WTC11 (cell line): ENCODE data around the gene BTF3.

ENCODE experiments used
- TF ChIP-seq, protein P1 (sequence below): fragments of 200-600 bp; IDR thresholded peaks from 2 replicates; pipeline ENCODE4 v1.8.0; 2022; ENCODE audit warnings: antibody characterized with exemption
- TF ChIP-seq, protein P2 (sequence below): sonication (generic); formaldehyde crosslinking; IDR thresholded peaks from 2 replicates; pipeline ENCODE4 v1.8.1; 2022; ENCODE audit warnings: missing genetic modification reagents, borderline replicate concordance

DNA sequence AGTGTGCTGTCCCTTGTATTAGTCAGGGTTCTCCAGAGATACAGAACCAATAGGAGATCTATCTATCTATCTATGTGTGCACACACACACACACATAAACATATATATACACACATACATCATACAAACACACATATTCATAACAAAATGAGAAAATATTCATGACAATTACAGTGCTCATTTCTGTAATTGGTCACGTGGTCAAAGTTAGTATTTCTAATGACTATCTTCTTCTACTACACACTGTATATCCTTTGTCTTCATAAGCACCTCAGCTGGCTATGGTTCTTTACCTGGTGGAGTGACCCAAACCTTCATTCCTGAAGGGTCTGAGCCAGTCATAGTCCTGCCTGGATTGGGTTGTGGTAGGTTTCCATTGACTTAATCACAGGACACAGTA lies 17.7 kb upstream of the BTF3 start:
- TF ChIP-seq, protein P1, sequence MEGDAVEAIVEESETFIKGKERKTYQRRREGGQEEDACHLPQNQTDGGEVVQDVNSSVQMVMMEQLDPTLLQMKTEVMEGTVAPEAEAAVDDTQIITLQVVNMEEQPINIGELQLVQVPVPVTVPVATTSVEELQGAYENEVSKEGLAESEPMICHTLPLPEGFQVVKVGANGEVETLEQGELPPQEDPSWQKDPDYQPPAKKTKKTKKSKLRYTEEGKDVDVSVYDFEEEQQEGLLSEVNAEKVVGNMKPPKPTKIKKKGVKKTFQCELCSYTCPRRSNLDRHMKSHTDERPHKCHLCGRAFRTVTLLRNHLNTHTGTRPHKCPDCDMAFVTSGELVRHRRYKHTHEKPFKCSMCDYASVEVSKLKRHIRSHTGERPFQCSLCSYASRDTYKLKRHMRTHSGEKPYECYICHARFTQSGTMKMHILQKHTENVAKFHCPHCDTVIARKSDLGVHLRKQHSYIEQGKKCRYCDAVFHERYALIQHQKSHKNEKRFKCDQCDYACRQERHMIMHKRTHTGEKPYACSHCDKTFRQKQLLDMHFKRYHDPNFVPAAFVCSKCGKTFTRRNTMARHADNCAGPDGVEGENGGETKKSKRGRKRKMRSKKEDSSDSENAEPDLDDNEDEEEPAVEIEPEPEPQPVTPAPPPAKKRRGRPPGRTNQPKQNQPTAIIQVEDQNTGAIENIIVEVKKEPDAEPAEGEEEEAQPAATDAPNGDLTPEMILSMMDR, result no peak
- TF ChIP-seq, protein P2, sequence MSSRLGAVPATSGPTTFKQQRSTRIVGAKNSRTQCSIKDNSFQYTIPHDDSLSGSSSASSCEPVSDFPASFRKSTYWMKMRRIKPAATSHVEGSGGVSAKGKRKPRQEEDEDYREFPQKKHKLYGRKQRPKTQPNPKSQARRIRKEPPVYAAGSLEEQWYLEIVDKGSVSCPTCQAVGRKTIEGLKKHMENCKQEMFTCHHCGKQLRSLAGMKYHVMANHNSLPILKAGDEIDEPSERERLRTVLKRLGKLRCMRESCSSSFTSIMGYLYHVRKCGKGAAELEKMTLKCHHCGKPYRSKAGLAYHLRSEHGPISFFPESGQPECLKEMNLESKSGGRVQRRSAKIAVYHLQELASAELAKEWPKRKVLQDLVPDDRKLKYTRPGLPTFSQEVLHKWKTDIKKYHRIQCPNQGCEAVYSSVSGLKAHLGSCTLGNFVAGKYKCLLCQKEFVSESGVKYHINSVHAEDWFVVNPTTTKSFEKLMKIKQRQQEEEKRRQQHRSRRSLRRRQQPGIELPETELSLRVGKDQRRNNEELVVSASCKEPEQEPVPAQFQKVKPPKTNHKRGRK (CRISPR knock-in tag), result no peak
